ENCODE results near the gene C1QTNF6.

C1QTNF6 gene

DNA sequence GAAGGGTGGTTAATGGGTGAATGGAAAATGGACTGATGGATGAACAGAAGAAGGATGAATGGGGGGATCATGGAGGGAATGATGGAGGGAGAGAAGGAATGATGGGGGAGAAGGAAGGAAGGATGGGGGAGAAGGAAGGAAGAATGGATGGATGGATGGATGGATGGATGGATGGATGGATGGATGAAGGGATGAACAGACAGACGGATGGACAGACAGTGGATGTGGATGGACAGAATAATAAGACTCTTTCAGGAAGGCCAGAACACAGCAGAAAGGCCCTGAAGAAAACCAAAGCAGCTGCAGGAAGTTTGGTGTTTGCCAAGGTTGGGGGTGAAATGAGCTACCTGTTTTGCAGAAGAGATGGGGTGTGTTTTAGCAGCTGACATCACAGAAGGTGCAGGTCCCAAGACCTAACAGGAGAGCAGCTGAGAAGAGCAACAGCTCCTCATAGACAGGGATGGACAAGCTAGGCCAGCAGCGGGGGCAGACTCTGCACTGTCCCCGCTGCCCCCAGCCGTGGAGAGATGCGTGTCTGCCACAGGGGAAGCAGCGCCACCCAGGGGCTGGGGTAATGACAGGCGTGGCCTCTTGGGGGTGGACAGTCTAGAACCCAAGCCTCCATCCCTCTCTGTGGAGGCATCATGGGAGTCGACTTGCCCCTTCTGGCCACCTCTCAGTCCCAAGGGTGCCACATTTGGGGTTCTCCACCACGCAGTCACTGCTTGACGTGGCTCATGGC lies 17.9 kb downstream of the C1QTNF6 start:
- no peaks in the 10 kb centered on the region for H3K79me2 ChIP-seq (ENCODE audit: insufficient read depth, low read length)
- no peaks in the 10 kb centered on the region for H4K20me1 ChIP-seq (ENCODE audit: insufficient read depth, low read length, poor library complexity, severe bottlenecking)
- H3K9me3 ChIP-seq (ENCODE audit: insufficient read depth, low read depth, low read length), result no peaks in the 10 kb centered on the region
- H3K4me1 ChIP-seq (ENCODE audit: insufficient read depth, low read length, poor library complexity, severe bottlenecking), result peaks cover 29% of the 10 kb centered on the region
- H3K9me2 ChIP-seq (replicated peaks; ENCODE audit: low read depth, low read length), result no peaks in the 10 kb centered on the region
- H3F3A ChIP-seq (ENCODE audit: low read depth), result no peaks in the 10 kb centered on the region
- no peak overlapping the region for H3K4me2 ChIP-seq (ENCODE audit: low read depth, low read length, poor library complexity, severe bottlenecking)
- TF ChIP-seq, protein P1, sequence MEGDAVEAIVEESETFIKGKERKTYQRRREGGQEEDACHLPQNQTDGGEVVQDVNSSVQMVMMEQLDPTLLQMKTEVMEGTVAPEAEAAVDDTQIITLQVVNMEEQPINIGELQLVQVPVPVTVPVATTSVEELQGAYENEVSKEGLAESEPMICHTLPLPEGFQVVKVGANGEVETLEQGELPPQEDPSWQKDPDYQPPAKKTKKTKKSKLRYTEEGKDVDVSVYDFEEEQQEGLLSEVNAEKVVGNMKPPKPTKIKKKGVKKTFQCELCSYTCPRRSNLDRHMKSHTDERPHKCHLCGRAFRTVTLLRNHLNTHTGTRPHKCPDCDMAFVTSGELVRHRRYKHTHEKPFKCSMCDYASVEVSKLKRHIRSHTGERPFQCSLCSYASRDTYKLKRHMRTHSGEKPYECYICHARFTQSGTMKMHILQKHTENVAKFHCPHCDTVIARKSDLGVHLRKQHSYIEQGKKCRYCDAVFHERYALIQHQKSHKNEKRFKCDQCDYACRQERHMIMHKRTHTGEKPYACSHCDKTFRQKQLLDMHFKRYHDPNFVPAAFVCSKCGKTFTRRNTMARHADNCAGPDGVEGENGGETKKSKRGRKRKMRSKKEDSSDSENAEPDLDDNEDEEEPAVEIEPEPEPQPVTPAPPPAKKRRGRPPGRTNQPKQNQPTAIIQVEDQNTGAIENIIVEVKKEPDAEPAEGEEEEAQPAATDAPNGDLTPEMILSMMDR (conservative IDR thresholded peaks at IDR 0.05; ENCODE audit: low read length), result peak; percentile 46
- TF ChIP-seq EZH2phosphoT487 (IDR thresholded peaks at IDR 0.05; ENCODE audit: borderline replicate concordance), result no peak
- no peaks in the 10 kb centered on the region for H3K36me3 ChIP-seq (ENCODE audit: insufficient read depth, low read length)
- no peaks in the 10 kb centered on the region for H3K27me3 ChIP-seq (ENCODE audit: insufficient read depth, low read length, poor library complexity, severe bottlenecking)
- no peak overlapping the region for H3K4me3 ChIP-seq (ENCODE audit: low read length, poor library complexity, severe bottlenecking)
- H2AFZ ChIP-seq (ENCODE audit: low read length), result no peak overlapping the region
- no peak overlapping the region for H3K9ac ChIP-seq (ENCODE audit: low read depth, low read length, poor library complexity, severe bottlenecking)

DNA sequence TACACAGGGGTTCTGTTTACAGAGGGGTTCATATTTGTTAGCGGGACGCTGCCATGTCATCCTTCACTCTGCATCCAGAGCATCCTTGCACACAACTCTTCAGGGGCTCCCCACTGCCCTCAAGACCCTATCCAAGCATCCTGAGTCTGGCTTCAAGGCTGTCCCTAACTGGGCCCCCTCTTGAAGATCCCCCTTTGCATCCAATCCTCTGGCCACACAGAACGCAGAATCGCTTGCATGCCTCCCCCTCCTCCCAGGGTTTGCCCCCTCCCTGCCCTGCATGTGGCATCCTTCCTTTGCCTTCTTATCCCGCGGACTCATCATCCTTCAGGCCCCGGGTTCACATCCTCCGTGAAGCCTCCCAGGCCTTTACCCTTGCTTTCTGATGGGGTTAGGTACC lies 18.6 kb downstream of the C1QTNF6 start:
- Histone ChIP-seq H3K4me1 (ENCODE audit: insufficient read depth, low read length, poor library complexity, severe bottlenecking) (peaks cover 36% of the 10 kb centered on the region), H3K36me3 (ENCODE audit: insufficient read depth, low read length) (no peaks in the 10 kb centered on the region), H3K27me3 (ENCODE audit: insufficient read depth, low read length, poor library complexity, severe bottlenecking) (no peaks in the 10 kb centered on the region), H3K9me2 (replicated peaks; ENCODE audit: low read depth, low read length) (no peaks in the 10 kb centered on the region), H3F3A (ENCODE audit: low read depth) (no peaks in the 10 kb centered on the region), H2AFZ (ENCODE audit: low read length) (no peak overlapping the region), H4K20me1 (ENCODE audit: insufficient read depth, low read length, poor library complexity, severe bottlenecking) (no peaks in the 10 kb centered on the region), H3K4me3 (ENCODE audit: low read length, poor library complexity, severe bottlenecking) (no peak overlapping the region), H3K9me3 (ENCODE audit: insufficient read depth, low read depth, low read length) (no peaks in the 10 kb centered on the region), H3K9ac (ENCODE audit: low read depth, low read length, poor library complexity, severe bottlenecking) (no peak overlapping the region), H3K4me2 (ENCODE audit: low read depth, low read length, poor library complexity, severe bottlenecking) (no peak overlapping the region), H3K79me2 (ENCODE audit: insufficient read depth, low read length) (no peaks in the 10 kb centered on the region)
- TF ChIP-seq EZH2phosphoT487 (IDR thresholded peaks at IDR 0.05; ENCODE audit: borderline replicate concordance), result no peak
- TF ChIP-seq, protein P1 (conservative IDR thresholded peaks at IDR 0.05; ENCODE audit: low read length), result no peak

DNA sequence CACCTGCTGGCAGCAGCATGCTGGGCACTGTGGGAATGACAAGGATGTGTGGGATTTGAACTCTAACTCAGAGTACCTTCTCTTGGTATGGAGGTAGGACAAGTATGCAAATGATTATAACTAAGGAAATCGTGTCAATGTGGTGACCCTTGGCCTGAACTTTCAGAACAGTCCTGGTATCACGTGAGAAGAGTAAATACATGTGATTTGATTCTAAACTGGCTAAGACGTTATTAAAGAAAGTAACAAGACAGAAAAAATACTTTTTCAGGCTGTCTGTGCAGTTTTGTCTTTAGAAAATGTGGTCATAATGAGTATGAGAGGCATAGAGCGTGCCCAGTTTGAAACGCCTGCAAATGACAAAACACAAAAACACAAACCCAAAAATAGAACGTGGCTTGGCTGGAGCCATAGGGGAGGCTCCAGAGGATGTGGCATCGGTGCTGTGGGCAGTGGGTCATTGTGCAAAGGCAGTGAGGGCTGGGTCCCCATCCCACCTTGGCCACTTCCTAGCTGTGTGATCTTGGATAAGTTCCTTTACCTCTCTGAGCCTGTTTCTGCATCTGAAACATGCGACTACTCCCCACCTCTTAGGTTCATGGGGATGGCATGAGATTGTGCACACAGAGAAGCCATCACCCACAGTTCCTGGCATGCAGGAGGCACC lies 19.9 kb downstream of the C1QTNF6 start:
- Histone ChIP-seq H3K9ac (ENCODE audit: low read depth, low read length, poor library complexity, severe bottlenecking) (no peak overlapping the region), H3K4me2 (ENCODE audit: low read depth, low read length, poor library complexity, severe bottlenecking) (no peak overlapping the region), H4K20me1 (ENCODE audit: insufficient read depth, low read length, poor library complexity, severe bottlenecking) (no peaks in the 10 kb centered on the region), H3K4me3 (ENCODE audit: low read length, poor library complexity, severe bottlenecking) (no peak overlapping the region), H3K4me1 (ENCODE audit: insufficient read depth, low read length, poor library complexity, severe bottlenecking) (peaks cover 47% of the 10 kb centered on the region), H3F3A (ENCODE audit: low read depth) (no peaks in the 10 kb centered on the region), H2AFZ (ENCODE audit: low read length) (no peak overlapping the region), H3K9me2 (replicated peaks; ENCODE audit: low read depth, low read length) (no peaks in the 10 kb centered on the region), H3K9me3 (ENCODE audit: insufficient read depth, low read depth, low read length) (no peaks in the 10 kb centered on the region), H3K79me2 (ENCODE audit: insufficient read depth, low read length) (no peaks in the 10 kb centered on the region), H3K27me3 (ENCODE audit: insufficient read depth, low read length, poor library complexity, severe bottlenecking) (no peaks in the 10 kb centered on the region), H3K36me3 (ENCODE audit: insufficient read depth, low read length) (no peaks in the 10 kb centered on the region)
- TF ChIP-seq, protein P1 (conservative IDR thresholded peaks at IDR 0.05; ENCODE audit: low read length), result no peak
- no peak for TF ChIP-seq EZH2phosphoT487 (IDR thresholded peaks at IDR 0.05; ENCODE audit: borderline replicate concordance)

Measured in Loucy (cell line).